BJ (cell line): Measurements from ENCODE around the gene PDE7B. TPM values are rescaled to one million over a fixed set of nuclear protein-coding genes. Genes with fewer than 3 reads are reported as not detected.

ENCODE experiments used
- CTCF ChIA-PET: fragments of 350-600 bp; formaldehyde crosslinking; extraction: SDS; loops from one replicate; lab custom pipeline; 2021; ENCODE audit warnings: antibody characterized with exemption, inconsistent platforms; lab: Yijun Ruan, JAX
- POLR2A ChIA-PET: fragments of 300-600 bp; sonication (Branson Sonifier 250); formaldehyde crosslinking; extraction: SDS; loops from one replicate; lab custom pipeline; 2021; ENCODE audit warnings: antibody characterized with exemption; lab: Charles Lee
- DNase-seq: peaks from one replicate; pipeline ENCODE4 v3.0.0-alpha.2; 2011; ENCODE audit warnings: low read depth
- H3K27me3 ChIP-seq: 2 replicates; pipeline ENCODE4 v1.6.0; 2011; ENCODE audit warnings: low read length; ENCODE audit not compliant: control insufficient read depth, insufficient read depth
- H3K36me3 ChIP-seq: 2 replicates; pipeline ENCODE4 v1.5.1; 2011; ENCODE audit warnings: low read length; ENCODE audit not compliant: control insufficient read depth, insufficient read depth
- H3K4me3 ChIP-seq: 2 replicates; pipeline ENCODE4 v1.5.1; 2011; ENCODE audit warnings: low read depth, mild to moderate bottlenecking, control low read depth, low read length
- polyA plus RNA-seq: library from polyadenylated mRNA; depleted of rRNA; stranded (reverse); fragments of >200 nt; gene quantifications from 2 replicates; pipeline ENCODE4 v1.2.3, GENCODE V29; 2011
- TF ChIP-seq, protein P1 (sequence below): IDR thresholded peaks from 2 replicates; pipeline ENCODE4 v1.5.1; 2011; ENCODE audit warnings: low read depth, mild to moderate bottlenecking, control low read depth, inconsistent platforms, low read length, moderate library complexity; ENCODE audit not compliant: insufficient read depth

PDE7B gene
- polyA plus RNA-seq, 1 experiment, result 2.7 TPM

DNA sequence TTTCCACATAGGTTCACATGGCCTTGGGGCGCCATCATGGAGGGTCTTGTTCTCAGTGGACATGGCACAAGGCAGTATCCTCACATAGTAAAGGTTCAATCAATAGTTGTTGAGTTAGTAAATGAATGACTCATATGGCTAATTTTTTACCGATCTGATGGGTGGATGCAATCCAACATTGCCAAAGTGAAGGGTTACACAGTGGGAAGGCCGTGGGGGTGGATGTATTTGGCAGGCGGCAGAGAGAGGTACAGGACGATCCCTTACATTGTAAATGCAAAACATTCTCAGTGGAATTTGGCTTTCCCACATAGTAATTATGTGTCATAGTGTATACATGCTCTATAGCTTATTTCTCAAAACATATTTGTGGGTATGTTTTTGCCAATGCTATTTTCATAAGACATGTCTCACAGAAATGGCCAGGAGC, 21.0 kb upstream of the PDE7B start:
- ChIA-PET CTCF (no interaction called here), POLR2A (no interaction called here)
- no peak for DNase-seq
- Histone ChIP-seq H3K4me3 (no peak overlapping the region), H3K27me3 (no peaks in the 10 kb centered on the region; the same call in 1 of the 2 replicates), H3K36me3 (no peaks in the 10 kb centered on the region)
- TF ChIP-seq, protein P1, sequence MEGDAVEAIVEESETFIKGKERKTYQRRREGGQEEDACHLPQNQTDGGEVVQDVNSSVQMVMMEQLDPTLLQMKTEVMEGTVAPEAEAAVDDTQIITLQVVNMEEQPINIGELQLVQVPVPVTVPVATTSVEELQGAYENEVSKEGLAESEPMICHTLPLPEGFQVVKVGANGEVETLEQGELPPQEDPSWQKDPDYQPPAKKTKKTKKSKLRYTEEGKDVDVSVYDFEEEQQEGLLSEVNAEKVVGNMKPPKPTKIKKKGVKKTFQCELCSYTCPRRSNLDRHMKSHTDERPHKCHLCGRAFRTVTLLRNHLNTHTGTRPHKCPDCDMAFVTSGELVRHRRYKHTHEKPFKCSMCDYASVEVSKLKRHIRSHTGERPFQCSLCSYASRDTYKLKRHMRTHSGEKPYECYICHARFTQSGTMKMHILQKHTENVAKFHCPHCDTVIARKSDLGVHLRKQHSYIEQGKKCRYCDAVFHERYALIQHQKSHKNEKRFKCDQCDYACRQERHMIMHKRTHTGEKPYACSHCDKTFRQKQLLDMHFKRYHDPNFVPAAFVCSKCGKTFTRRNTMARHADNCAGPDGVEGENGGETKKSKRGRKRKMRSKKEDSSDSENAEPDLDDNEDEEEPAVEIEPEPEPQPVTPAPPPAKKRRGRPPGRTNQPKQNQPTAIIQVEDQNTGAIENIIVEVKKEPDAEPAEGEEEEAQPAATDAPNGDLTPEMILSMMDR, result no peak

DNA sequence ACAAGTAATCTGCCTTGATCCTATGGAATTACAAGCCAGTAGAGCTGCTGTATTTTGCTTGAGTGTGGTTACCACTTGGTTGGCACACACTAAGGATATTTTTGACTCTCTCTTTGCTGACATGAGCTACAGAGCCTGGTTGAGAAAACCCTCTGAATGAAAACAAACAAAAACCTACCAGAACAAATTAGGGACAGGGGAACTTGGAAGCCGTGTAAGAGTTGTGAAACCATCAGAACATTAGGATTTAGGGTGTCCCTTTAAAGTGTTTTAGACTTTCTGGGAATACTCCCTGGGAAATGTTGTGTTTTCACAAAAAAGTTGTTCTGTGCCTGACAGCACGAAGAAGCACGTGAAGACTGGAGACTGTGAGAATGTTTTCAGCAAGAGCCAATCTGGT, 20.5 kb upstream of the PDE7B start:
- POLR2A ChIA-PET, result no interaction called here
- DNase-seq, result no peak
- CTCF ChIA-PET, result no interaction called here

DNA sequence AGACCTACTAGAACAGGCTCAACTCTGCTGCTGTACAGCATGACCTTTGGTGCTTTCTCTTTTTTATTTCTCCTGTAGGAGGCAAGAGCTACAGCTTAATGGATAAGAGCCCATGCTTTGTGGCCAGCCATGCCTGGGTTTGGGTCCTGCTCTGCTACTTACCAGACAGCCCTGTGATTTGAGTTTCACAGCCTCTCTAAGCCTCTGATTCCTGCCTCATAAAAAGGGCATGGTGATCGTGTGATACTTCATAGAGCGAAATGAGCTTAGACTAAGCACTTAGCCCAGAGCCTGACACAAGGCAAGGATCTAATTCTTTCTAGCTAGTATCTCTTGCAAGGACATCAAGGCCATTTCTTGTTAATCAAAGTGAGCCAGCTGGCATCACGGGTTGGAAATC, 19.3 kb upstream of the PDE7B start:
- Histone ChIP-seq H3K4me3 (no peak overlapping the region), H3K36me3 (no peaks in the 10 kb centered on the region), H3K27me3 (no peaks in the 10 kb centered on the region; the same call in 1 of the 2 replicates)
- ChIA-PET CTCF (no interaction called here), POLR2A (no interaction called here)
- DNase-seq, result no peak
- TF ChIP-seq, protein P1, result no peak

More for the DNA sequence above, 20.5 kb upstream of the PDE7B start:
- Histone ChIP-seq H3K4me3 (no peak overlapping the region), H3K27me3 (no peaks in the 10 kb centered on the region; the same call in 1 of the 2 replicates), H3K36me3 (no peaks in the 10 kb centered on the region)
- TF ChIP-seq, protein P1, result no peak

DNA sequence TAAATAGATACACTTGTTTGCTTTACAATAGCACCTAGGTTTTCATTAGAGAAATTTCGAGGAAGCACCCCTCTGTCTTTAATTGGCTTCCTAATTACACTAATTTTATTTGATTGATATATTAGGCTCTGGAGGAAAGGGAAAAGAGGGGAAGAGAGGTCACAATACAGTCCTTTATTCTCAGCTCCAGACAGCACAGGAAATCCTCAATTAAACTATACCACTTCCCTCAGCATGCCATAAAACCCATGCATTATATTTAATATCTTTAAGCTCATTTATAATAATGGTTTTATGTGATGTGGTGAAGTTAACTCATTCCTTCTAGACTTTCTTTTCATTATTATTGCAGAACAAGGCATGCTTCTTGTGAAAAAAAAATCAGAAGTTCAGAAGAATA, 17.7 kb upstream of the PDE7B start:
- CTCF ChIA-PET, result no interaction called here
- no peak overlapping the region for H3K4me3 ChIP-seq
- DNase-seq, result no peak
- no peaks in the 10 kb centered on the region; the same call in 1 of the 2 replicates for H3K27me3 ChIP-seq
- no peaks in the 10 kb centered on the region for H3K36me3 ChIP-seq
- TF ChIP-seq, protein P1, result no peak
- POLR2A ChIA-PET, result no interaction called here

DNA sequence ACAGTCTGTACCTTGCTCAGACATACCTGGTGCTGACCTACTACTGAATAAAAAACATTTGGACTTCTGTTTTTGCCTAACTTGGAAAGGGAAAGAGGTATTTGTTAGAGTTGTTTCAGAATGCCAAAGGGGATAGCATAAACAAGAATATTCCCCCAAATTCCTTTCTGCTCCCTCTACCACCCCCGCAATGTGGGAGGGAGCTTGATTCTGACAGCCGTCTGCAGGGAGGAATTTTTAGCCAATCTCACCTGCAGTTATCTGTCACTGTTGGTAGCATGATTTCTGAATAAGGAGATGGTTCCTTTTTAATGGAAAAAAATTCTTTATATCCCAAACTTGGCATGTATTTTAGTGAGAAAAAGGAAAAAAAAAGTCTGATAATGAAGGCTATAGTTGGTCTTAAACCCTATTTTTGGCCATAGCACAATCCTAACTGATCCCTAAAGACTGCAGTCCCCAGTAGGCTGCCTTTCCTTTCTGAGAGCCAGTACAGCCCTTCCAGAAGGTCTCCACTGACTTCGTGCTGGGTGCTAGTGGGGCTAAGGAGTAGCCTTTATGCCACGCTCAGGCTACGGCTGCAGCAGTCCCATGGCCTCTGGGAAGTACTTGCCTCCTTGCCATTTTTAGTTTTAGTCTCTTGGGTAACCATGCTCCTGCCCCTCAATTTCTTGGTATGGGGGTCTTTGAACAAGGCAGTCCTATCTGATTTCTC, 13.6 kb upstream of the PDE7B start:
- H3K27me3 ChIP-seq, result no peaks in the 10 kb centered on the region; the same call in 1 of the 2 replicates
- no peak overlapping the region for H3K4me3 ChIP-seq
- TF ChIP-seq, protein P1, result no peak
- CTCF ChIA-PET, result interaction anchor here (0.7 kb wide), 1 partner anchor 8 kb away, joined by 3 read pairs; no protein-coding TSS in a partner anchor
- DNase-seq, result no peak
- POLR2A ChIA-PET, result no interaction called here
- H3K36me3 ChIP-seq, result no peaks in the 10 kb centered on the region
